22Rv1 (cell line): ENCODE results near the gene CFAP97.

Experiments
- ZFX ChIP-seq: fragments of 450-650 bp; IDR thresholded peaks from 2 replicates; pipeline ENCODE4 v1.6.1; 2017; ENCODE audit warnings: antibody characterized with exemption, borderline replicate concordance
- TF ChIP-seq, protein P1 (sequence below): fragments of 450-650 bp; IDR thresholded peaks from 2 replicates; pipeline ENCODE4 v1.5.1; 2017; ENCODE audit warnings: mild to moderate bottlenecking

DNA sequence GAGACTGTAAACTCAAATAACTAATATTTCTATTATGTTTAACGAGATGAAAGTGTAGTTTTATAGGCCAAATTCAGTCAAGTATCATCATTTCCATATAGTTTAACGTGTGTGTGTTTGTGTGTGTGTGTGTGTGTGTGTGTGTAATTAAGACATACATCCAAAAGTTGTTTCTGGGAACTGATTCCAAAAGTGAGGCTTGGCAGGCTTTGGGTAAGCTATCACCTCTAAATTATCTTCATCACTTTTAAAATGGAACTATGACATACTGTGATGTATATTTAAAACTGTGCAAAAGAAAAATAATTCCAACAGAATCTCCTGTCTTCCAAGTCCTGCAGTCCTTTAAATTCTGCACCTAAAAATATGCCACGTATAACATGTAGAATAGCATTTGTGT is 79.8 kb downstream of the CFAP97 start:
- TF ChIP-seq, protein P1, sequence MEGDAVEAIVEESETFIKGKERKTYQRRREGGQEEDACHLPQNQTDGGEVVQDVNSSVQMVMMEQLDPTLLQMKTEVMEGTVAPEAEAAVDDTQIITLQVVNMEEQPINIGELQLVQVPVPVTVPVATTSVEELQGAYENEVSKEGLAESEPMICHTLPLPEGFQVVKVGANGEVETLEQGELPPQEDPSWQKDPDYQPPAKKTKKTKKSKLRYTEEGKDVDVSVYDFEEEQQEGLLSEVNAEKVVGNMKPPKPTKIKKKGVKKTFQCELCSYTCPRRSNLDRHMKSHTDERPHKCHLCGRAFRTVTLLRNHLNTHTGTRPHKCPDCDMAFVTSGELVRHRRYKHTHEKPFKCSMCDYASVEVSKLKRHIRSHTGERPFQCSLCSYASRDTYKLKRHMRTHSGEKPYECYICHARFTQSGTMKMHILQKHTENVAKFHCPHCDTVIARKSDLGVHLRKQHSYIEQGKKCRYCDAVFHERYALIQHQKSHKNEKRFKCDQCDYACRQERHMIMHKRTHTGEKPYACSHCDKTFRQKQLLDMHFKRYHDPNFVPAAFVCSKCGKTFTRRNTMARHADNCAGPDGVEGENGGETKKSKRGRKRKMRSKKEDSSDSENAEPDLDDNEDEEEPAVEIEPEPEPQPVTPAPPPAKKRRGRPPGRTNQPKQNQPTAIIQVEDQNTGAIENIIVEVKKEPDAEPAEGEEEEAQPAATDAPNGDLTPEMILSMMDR = no peak
- no peak for TF ChIP-seq ZFX
